NCI-H524 (cell line): ENCODE data around the gene OR51V1.
A peak's percentile ranks its signal among the peaks of the same experiment; 100 is the strongest.

Experiments used
- DNase-seq, 2 experiments: peaks; one replicate each; lab custom pipeline; 2025; lab: John Stamatoyannopoulos, UW

OR51V1 gene

DNA sequence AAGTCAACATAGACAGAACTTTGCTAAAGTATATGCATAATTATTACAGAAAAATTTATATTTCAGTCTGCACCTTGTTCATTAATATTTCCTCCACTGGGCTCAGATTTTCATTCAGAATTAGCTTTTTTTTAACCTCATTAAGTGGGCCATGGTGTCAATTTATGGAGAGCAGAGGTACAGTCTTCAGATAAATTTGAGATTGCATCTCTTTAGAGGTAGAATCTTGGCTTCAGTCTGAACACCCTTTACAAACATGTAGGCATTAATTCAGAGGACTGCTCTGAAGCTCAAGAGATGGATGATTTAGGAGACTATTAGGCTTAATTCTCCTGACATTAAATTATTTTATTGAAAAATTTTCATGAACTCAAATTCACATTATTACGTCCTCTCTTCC lies 29.8 kb upstream of the OR51V1 start:
- DNase-seq, result no peak

- DNase-seq, result no peak
These were observed 29.3 kb upstream of the OR51V1 start for GRCh38 chr11:5229796-5230195.

DNA sequence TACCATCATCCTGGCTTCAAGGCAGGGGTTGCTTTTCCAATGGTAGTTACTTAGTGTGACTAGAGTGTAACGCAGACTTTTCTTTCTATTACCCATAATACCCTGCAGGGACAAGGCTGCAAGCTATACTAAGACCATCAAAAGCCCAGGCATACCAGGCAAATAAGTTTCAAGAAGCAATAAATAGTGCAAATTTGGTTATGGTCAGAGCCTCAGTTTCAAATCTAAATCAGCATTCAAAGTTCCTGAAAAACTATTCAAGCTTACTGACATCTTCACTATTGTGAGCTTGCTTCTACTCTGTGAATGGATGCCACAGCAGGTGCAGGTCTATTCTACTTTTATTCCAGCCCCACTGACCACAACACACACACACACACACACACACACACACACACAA lies 28.9 kb upstream of the OR51V1 start:
- DNase-seq, result no peak

DNA sequence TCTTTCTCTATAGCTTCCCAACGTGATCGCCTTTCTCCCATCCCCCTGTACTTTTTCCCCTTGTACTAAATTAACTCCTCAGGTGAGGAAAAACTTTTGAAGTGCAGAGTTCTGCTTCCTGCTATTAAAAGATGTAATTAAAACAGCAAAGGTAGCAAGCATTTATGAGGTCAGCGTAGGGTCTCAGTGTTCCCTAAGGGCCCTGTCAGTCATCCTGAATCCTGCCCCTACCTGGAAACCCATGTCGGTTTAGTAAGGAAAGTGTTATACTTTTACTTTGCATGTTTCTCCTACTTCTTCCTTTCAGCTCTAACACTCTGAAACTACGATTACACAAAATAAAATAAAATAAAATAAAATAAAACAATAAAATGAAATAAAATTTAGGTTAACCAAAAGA lies 27.6 kb upstream of the OR51V1 start:
- no peak for DNase-seq

GRCh38 chr11:5227681-5228080 lies 27.2 kb upstream of the OR51V1 start:
- no peak for DNase-seq

DNA sequence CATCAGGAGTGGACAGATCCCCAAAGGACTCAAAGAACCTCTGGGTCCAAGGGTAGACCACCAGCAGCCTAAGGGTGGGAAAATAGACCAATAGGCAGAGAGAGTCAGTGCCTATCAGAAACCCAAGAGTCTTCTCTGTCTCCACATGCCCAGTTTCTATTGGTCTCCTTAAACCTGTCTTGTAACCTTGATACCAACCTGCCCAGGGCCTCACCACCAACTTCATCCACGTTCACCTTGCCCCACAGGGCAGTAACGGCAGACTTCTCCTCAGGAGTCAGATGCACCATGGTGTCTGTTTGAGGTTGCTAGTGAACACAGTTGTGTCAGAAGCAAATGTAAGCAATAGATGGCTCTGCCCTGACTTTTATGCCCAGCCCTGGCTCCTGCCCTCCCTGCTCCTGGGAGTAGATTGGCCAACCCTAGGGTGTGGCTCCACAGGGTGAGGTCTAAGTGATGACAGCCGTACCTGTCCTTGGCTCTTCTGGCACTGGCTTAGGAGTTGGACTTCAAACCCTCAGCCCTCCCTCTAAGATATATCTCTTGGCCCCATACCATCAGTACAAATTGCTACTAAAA lies 26.3 kb upstream of the OR51V1 start, which contains the start of gene HBB:
HBB (minus strand) TSS at position 340 of the 579 bp plus-strand sequence; CDS start at position 290, 50 bp downstream.
- DNase-seq, result no peak

DNA sequence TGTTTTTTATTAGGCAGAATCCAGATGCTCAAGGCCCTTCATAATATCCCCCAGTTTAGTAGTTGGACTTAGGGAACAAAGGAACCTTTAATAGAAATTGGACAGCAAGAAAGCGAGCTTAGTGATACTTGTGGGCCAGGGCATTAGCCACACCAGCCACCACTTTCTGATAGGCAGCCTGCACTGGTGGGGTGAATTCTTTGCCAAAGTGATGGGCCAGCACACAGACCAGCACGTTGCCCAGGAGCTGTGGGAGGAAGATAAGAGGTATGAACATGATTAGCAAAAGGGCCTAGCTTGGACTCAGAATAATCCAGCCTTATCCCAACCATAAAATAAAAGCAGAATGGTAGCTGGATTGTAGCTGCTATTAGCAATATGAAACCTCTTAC lies 25.0 kb upstream of the OR51V1 start:
- no peak for DNase-seq

- DNase-seq, result no peak
These were observed 24.3 kb upstream of the OR51V1 start for GRCh38 chr11:5224538-5225479.

DNA sequence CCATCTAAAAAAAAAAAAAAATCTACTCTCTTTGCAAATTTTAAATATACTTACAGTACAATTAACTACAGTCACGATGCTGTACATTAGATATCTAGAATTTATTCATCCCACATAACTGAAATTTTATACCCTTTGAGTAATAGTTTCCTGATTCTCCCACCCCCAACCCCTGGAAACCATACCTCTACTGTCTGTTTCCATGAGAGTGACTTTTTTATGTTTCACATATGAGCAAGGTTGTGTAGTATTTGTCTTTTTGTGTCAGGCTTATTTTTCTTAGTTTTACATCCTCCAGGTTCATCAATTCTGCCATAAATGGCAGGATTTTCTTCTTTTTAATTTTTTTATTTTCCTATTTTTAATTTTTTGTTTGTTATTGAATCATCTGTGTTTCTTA lies 23.2 kb upstream of the OR51V1 start:
- DNase-seq, result no peak

GRCh38 chr11:5223146-5223545 lies 22.7 kb upstream of the OR51V1 start:
- no peak for DNase-seq

GRCh38 chr11:5210376-5210885 lies 9.9 kb upstream of the OR51V1 start:
- DNase-seq, result no peak

DNA sequence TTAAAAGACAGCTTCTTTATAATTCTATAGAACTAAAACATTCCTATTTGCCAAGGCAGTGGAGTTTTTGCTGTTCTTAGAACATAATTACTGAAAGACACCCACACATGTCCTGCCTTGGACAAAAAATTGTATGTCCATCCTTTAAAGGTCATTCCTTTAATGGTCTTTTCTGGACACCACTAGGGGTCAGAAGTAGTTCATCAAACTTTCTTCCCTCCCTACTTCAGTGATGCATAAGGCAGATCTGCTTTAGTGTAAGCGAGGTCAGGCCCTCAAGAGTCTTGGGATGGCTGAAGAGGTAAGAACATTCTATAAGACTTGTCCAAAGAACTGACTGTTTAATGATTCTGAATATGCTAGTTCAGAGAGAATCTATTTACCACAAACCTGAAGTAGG lies 4.3 kb upstream of the OR51V1 start:
- peak in 1 of 2 experiments; percentile 50 for DNase-seq

GRCh38 chr11:5203366-5203765 lies 2.9 kb upstream of the OR51V1 start:
- no peak for DNase-seq

GRCh38 chr11:5198285-5198684 lies 2.2 kb downstream of the OR51V1 start:
- no peak for DNase-seq

DNA sequence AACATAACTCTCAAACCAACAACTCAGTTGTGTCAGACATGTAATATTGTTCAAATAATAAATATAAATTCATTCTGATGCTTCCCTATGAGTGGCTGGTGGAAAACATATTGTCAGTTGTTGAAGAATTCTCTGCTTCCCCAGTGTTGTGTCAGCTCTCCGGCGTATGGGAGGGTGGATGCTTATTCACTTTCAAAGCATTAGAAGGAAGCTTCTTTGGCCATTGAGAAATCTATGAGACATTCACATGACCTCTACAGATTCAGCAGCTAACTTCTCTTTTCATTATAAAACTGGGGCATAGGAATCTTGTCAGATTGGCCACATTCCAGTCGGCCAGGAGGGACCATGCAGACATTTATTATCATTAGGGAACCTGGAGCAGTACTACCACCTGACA lies 2.9 kb downstream of the OR51V1 start:
- no peak for DNase-seq

- no peak for DNase-seq
These were observed 3.8 kb downstream of the OR51V1 start for GRCh38 chr11:5196731-5197130.

DNA sequence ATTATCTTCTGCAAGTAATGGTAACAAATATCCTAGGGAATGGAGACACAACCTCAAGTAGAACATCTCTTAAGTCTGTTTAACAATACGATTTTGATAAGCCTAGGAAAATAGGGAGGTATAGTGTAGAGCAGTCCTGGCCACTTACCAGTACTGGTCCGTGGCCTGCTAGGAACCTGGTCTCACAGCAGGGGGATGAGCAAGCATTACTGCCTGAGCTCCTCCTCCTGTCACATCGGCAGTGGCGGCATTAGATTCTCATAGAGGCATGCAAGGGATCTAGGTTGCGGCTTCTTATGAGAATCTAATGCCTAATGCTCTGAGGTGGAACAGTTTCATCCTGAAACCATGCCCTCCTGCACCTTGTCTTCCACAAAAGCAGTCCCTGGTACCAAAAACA lies 4.4 kb downstream of the OR51V1 start:
- peak in 1 of 2 experiments; percentile 18 for DNase-seq

- DNase-seq, result no peak
These were observed 7.7 kb downstream of the OR51V1 start for GRCh38 chr11:5192738-5193137.

- peak in 1 of 2 experiments; percentile 23 for DNase-seq
These were observed 12.3 kb downstream of the OR51V1 start for GRCh38 chr11:5188201-5188600.

GRCh38 chr11:5178046-5178837 lies 22.2 kb downstream of the OR51V1 start:
- DNase-seq, result no peak

DNA sequence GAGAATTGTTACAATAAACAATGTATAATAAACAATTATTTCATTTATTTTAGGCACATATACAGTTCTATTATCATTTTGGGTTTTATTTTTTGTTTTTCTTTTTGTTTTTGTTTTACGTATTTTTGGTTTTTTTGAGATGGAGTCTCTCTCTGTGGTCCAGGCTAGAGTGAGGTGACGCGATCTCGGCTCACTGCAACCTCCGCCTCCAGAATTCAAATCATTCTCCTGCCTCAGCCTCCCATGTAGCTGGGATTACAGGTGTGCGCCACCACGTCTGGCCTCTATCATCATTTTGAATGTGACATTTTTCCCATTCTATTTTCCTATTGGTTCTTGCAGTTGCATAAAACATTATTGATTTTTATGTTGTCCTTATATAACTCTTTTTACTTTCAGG lies 25.5 kb downstream of the OR51V1 start:
- DNase-seq, result no peak

- no peak for DNase-seq
These were observed 28.6 kb downstream of the OR51V1 start for GRCh38 chr11:5171856-5172255.
